HepG2 (cell line): Measurements from ENCODE around the gene CASS4. TPM values are rescaled to one million over a fixed set of nuclear protein-coding genes. Genes with fewer than 3 reads are reported as not detected.

ENCODE experiments used
- BRCA1 ChIP-seq: sonication (generic); formaldehyde crosslinking; IDR thresholded peaks from 2 replicates; pipeline ENCODE4 v1.4.0; 2020; ENCODE audit warnings: missing genetic modification reagents
- ELF3 ChIP-seq: IDR thresholded peaks from 2 replicates; pipeline ENCODE4 v1.6.1; 2016; ENCODE audit warnings: missing genetic modification reagents, missing compliant biosample characterization
- FLYWCH1 ChIP-seq: sonication (generic); formaldehyde crosslinking; IDR thresholded peaks from 2 replicates; pipeline ENCODE4 v1.8.1; 2023; ENCODE audit warnings: mild to moderate bottlenecking, missing genetic modification reagents
- FOXO4 ChIP-seq: sonication (generic); formaldehyde crosslinking; conservative IDR thresholded peaks from 2 replicates; pipeline ENCODE4 v1.8.1; 2023; ENCODE audit warnings: missing genetic modification reagents
- HNF4A ChIP-seq: sonication (generic); formaldehyde crosslinking; IDR thresholded peaks from 2 replicates; pipeline ENCODE4 v1.4.0; 2020; ENCODE audit warnings: missing genetic modification reagents
- KAT7 ChIP-seq: IDR thresholded peaks from 2 replicates; pipeline ENCODE4 v1.6.1; 2018; ENCODE audit warnings: borderline replicate concordance, missing compliant biosample characterization
- KDM2A ChIP-seq: sonication (generic); formaldehyde crosslinking; IDR thresholded peaks from 2 replicates; pipeline ENCODE4 v1.4.0; 2020; ENCODE audit warnings: low read depth, missing genetic modification reagents, borderline replicate concordance
- MED1 ChIP-seq: sonication (generic); formaldehyde crosslinking; IDR thresholded peaks from 2 replicates; pipeline ENCODE4 v1.4.0; 2020; ENCODE audit warnings: missing genetic modification reagents
- NCOA1 ChIP-seq: sonication (generic); formaldehyde crosslinking; IDR thresholded peaks from 2 replicates; pipeline ENCODE4 v1.9.0; 2021; ENCODE audit warnings: missing genetic modification reagents
- TOE1 ChIP-seq: sonication (generic); formaldehyde crosslinking; IDR thresholded peaks from 2 replicates; pipeline ENCODE4 v1.4.0; 2020; ENCODE audit warnings: mild to moderate bottlenecking, missing genetic modification reagents
- ZBTB1 ChIP-seq: sonication (generic); formaldehyde crosslinking; IDR thresholded peaks from 2 replicates; pipeline ENCODE4 v1.4.0; 2020; ENCODE audit warnings: missing genetic modification reagents, borderline replicate concordance
- ZBTB21 ChIP-seq: sonication (generic); formaldehyde crosslinking; IDR thresholded peaks from 2 replicates; pipeline ENCODE4 v1.4.0; 2020; ENCODE audit warnings: missing genetic modification reagents
- ZBTB40 ChIP-seq, 2 experiments: fragments of 450-650 bp in 1 of 2; sonication (generic) in 1 of 2; formaldehyde crosslinking in 1 of 2; IDR thresholded peaks; 2 replicates each; pipeline versions ENCODE4 v1.6.1 to v1.8.0; 2016 to 2022; ENCODE audit warnings: antibody characterized with exemption in 1 of 2, mild to moderate bottlenecking in 1 of 2, missing genetic modification reagents in 1 of 2
- ZBTB7B ChIP-seq: sonication (generic); formaldehyde crosslinking; IDR thresholded peaks from 2 replicates; pipeline ENCODE4 v1.4.0; 2020; ENCODE audit warnings: missing genetic modification reagents
- ZNF660 ChIP-seq: sonication (generic); formaldehyde crosslinking; IDR thresholded peaks from 2 replicates; pipeline ENCODE4 v1.5.1; 2020; ENCODE audit warnings: mild to moderate bottlenecking, low read depth, missing genetic modification reagents, borderline replicate concordance
- ZNF850 ChIP-seq: sonication (generic); formaldehyde crosslinking; conservative IDR thresholded peaks from 2 replicates; pipeline ENCODE4 v1.9.0; 2021; ENCODE audit warnings: mild to moderate bottlenecking, missing genetic modification reagents
- polyA plus RNA-seq, 8 experiments: library from polyadenylated mRNA; depleted of rRNA in 3 of 8; stranded (reverse) in 7 of 8; unstranded in 1 of 8; fragments of >200 nt; fragmentation: Illumina TruSeq in 4 of 8; extraction: Trizol in 4 of 8; gene quantifications; 2 replicates each; pipeline versions ENCODE4 v1.2.1 to v1.2.3, GENCODE V29; 2011 to 2016; ENCODE audit warnings: low read depth in 4 of 8, missing spikeins in 1 of 8, mixed read lengths in 1 of 8; ENCODE audit not compliant: insufficient read depth in 1 of 8
- total RNA-seq, 5 experiments: library from RNA; depleted of rRNA; stranded (reverse); fragments of >200 nt; fragmentation: Illumina TruSeq; extraction: Trizol; gene quantifications; 2 replicates each; pipeline ENCODE4 v1.2.3, GENCODE V29; 2016; ENCODE audit warnings: low read depth in 1 of 5
- TF ChIP-seq, protein P1 (sequence below): IDR thresholded peaks from 2 replicates; pipeline ENCODE4 v1.6.1; 2016; ENCODE audit warnings: low read depth, borderline replicate concordance
- TF ChIP-seq, protein P2 (sequence below): sonication (generic); formaldehyde crosslinking; conservative IDR thresholded peaks from 2 replicates; pipeline ENCODE4 v1.4.0; 2020; ENCODE audit warnings: missing genetic modification reagents

The CASS4 gene
- total and polyA plus RNA-seq, 2 of the 13 experiments (the other 11 are each of a cell fraction or from before 2014, with no cell fraction given), result 0.17 to 0.49 TPM

GRCh38 chr20:56392132-56392880, 19.8 kb upstream of the CASS4 start, which contains the start of the genes AURKA and CSTF1 (continued):
- TF ChIP-seq NCOA1 (CRISPR knock-in tag) (peak; percentile 84; the same call in 1 of the 2 replicates), TOE1 (CRISPR knock-in tag) (peak; percentile 99), ZBTB21 (peak; percentile 100), FOXO4 (CRISPR knock-in tag) (0 out of 2 replicates have a peak, but pooled peaks have one; percentile 92), ZNF660 (no peak), ZNF850 (CRISPR knock-in tag) (no peak), BRCA1 (CRISPR knock-in tag) (peak; percentile 98), KAT7 (peak; percentile 99), FLYWCH1 (CRISPR knock-in tag) (no peak), MED1 (CRISPR knock-in tag) (peak; percentile 96), ZBTB7B (CRISPR knock-in tag) (peak; percentile 70), ELF3 (peak; percentile 96), KDM2A (CRISPR knock-in tag) (peak; percentile 98), ZBTB1 (CRISPR knock-in tag) (no peak), HNF4A (CRISPR knock-in tag) (peak; percentile 100), ZBTB40 (IDR thresholded peaks at IDR 0.05) (no peak), ZBTB40 (CRISPR knock-in tag; IDR thresholded peaks at IDR 0.05) (peak; percentile 94)
- TF ChIP-seq, protein P1, sequence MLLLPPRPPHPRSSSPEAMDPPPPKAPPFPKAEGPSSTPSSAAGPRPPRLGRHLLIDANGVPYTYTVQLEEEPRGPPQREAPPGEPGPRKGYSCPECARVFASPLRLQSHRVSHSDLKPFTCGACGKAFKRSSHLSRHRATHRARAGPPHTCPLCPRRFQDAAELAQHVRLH (CRISPR knock-in tag), result peak; percentile 99
- TF ChIP-seq, protein P2, sequence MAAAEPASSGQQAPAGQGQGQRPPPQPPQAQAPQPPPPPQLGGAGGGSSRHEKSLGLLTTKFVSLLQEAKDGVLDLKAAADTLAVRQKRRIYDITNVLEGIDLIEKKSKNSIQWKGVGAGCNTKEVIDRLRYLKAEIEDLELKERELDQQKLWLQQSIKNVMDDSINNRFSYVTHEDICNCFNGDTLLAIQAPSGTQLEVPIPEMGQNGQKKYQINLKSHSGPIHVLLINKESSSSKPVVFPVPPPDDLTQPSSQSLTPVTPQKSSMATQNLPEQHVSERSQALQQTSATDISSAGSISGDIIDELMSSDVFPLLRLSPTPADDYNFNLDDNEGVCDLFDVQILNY (CRISPR knock-in tag), result peak; percentile 92
